WTC11 (cell line): ENCODE results near the gene COL4A2. TPM values are rescaled to one million over a fixed set of nuclear protein-coding genes. Genes with fewer than 3 reads are reported as not detected.

Experiments used
- ATAC-seq: fragments of 200-7000 bp; cut with Tn5 transposase; 2 replicates; pipeline ENCODE4 v1.10.0; 2021; ENCODE audit warnings: mild to moderate bottlenecking, moderate library complexity
- CTCF ChIA-PET: fragments of 300-600 bp; sonication (Branson Sonifier 250); formaldehyde crosslinking; loops from one replicate; lab custom pipeline; 2021; ENCODE audit warnings: antibody characterized with exemption; lab: Charles Lee
- POLR2A ChIA-PET: fragments of 350-600 bp; sonication (Branson Sonifier 250); formaldehyde crosslinking; loops from one replicate; lab custom pipeline; 2021; ENCODE audit warnings: antibody characterized with exemption; lab: Charles Lee
- DNase-seq: peaks from one replicate; pipeline ENCODE4 v3.0.0; 2021; ENCODE audit warnings: low spot score
- H3K27ac Mint-ChIP-seq: 2 replicates; pipeline ENCODE4 v1.8.0; 2021; ENCODE audit warnings: mixed read lengths
- H3K27me3 Mint-ChIP-seq: 2 replicates; pipeline ENCODE4 v1.8.0; 2021; ENCODE audit warnings: low read depth, mild to moderate bottlenecking, moderate library complexity, mixed read lengths
- H3K36me3 Mint-ChIP-seq: 2 replicates; pipeline ENCODE4 v1.8.0; 2021; ENCODE audit warnings: mixed read lengths
- H3K4me1 Mint-ChIP-seq: 2 replicates; pipeline ENCODE4 v1.8.0; 2022; ENCODE audit warnings: mixed read lengths
- H3K4me3 Mint-ChIP-seq: 2 replicates; pipeline ENCODE4 v1.8.0; 2021; ENCODE audit warnings: mild to moderate bottlenecking, moderate library complexity, mixed read lengths
- H3K9me3 Mint-ChIP-seq: 2 replicates; pipeline ENCODE4 v1.8.0; 2021; ENCODE audit warnings: mixed read lengths
- CBFB ChIP-seq: sonication (generic); formaldehyde crosslinking; IDR thresholded peaks from 2 replicates; pipeline ENCODE4 v1.8.1; 2022; ENCODE audit warnings: mild to moderate bottlenecking, low read depth, missing genetic modification reagents
- EMX1 ChIP-seq: fragments of 250-450 bp; sonication (Bioruptor Pico); IDR thresholded peaks from 2 replicates; pipeline ENCODE4 v1.8.0; 2021; ENCODE audit warnings: mild to moderate bottlenecking
- GTF2I ChIP-seq: fragments of 250-450 bp; sonication (Bioruptor Pico); conservative IDR thresholded peaks from 2 replicates; pipeline ENCODE4 v1.4.0; 2021; ENCODE audit warnings: mild to moderate bottlenecking
- HMGA2 ChIP-seq: fragments of 250-450 bp; sonication (Bioruptor Pico); IDR thresholded peaks from 2 replicates; pipeline ENCODE4 v1.4.0; 2021; ENCODE audit warnings: mild to moderate bottlenecking, moderate library complexity
- NR1H2 ChIP-seq: sonication (generic); formaldehyde crosslinking; IDR thresholded peaks from 2 replicates; pipeline ENCODE4 v1.9.0; 2021; ENCODE audit warnings: mild to moderate bottlenecking, moderate library complexity, missing genetic modification reagents
- PRRX2 ChIP-seq: fragments of 250-450 bp; sonication (Bioruptor Pico); IDR thresholded peaks from 2 replicates; pipeline ENCODE4 v1.8.0; 2021; ENCODE audit warnings: mild to moderate bottlenecking
- SMAD3 ChIP-seq: sonication (generic); formaldehyde crosslinking; IDR thresholded peaks from 2 replicates; pipeline ENCODE4 v1.8.0; 2022; ENCODE audit warnings: missing genetic modification reagents, mild to moderate bottlenecking, borderline replicate concordance
- TCF7 ChIP-seq: sonication (generic); formaldehyde crosslinking; IDR thresholded peaks from 2 replicates; pipeline ENCODE4 v1.8.0; 2022; ENCODE audit warnings: mild to moderate bottlenecking, low read depth, missing genetic modification reagents, moderate library complexity
- ZBTB21 ChIP-seq: sonication (generic); formaldehyde crosslinking; IDR thresholded peaks from 2 replicates; pipeline ENCODE4 v1.8.1; 2023; ENCODE audit warnings: mild to moderate bottlenecking, missing genetic modification reagents, borderline replicate concordance
- total RNA-seq: library from RNA; stranded (reverse); gene quantifications from 3 replicates; pipeline ENCODE4 v1.2.3, GENCODE V29; 2021
- TF ChIP-seq, protein P1 (sequence below): sonication (generic); formaldehyde crosslinking; IDR thresholded peaks from 2 replicates; pipeline ENCODE4 v1.8.1; 2023; ENCODE audit warnings: mild to moderate bottlenecking, missing genetic modification reagents
- TF ChIP-seq, protein P2 (sequence below): sonication (generic); formaldehyde crosslinking; IDR thresholded peaks from 2 replicates; pipeline ENCODE4 v1.8.0; 2022; ENCODE audit warnings: missing genetic modification reagents
- TF ChIP-seq, protein P3 (sequence below): sonication (generic); formaldehyde crosslinking; IDR thresholded peaks from 2 replicates; pipeline ENCODE4 v1.8.1; 2023; ENCODE audit warnings: mild to moderate bottlenecking, missing genetic modification reagents, borderline replicate concordance
- TF ChIP-seq, protein P4 (sequence below): sonication (generic); formaldehyde crosslinking; IDR thresholded peaks from 2 replicates; pipeline ENCODE4 v1.8.1; 2022; ENCODE audit warnings: low read depth, mild to moderate bottlenecking, moderate library complexity, missing genetic modification reagents, borderline replicate concordance

COL4A2 gene
- total RNA-seq, 1 experiment from 2014 or later, result 109 TPM

DNA sequence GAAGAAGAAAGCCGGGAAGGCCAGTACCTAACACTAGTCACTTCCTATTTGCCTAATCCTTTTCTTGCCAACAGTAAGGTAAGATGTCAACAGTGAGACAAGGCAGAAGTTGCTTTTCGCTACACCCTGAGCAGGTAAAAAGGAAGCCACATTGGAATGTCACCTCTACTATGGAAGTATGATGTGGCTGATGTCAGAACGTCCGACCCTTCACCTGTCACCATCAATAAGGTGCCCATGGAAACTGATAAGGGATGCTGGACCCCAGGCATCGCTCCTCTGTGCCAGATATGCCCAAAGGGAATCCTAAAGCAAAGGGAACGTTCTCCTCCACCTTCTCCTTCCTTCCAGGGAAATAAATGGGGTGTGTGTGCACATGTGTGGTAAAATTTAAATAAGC lies 34.4 kb upstream of the COL4A2 start:
- ATAC-seq (no peak), DNase-seq (no peak)
- Mint-ChIP-seq H3K27ac (no peak overlapping the region), H3K4me1 (peaks cover 16% of the 10 kb centered on the region), H3K36me3 (no peaks in the 10 kb centered on the region), H3K4me3 (no peak overlapping the region), H3K27me3 (no peaks in the 10 kb centered on the region), H3K9me3 (no peaks in the 10 kb centered on the region)
- ChIA-PET POLR2A (no interaction called here), CTCF (no interaction called here)
- TF ChIP-seq NR1H2 (CRISPR knock-in tag) (no peak), CBFB (CRISPR knock-in tag) (no peak), GTF2I (CRISPR knock-in tag) (no peak), SMAD3 (CRISPR knock-in tag) (no peak), TCF7 (CRISPR knock-in tag) (no peak), HMGA2 (CRISPR knock-in tag) (no peak), ZBTB21 (CRISPR knock-in tag) (no peak)
- TF ChIP-seq, protein P1, sequence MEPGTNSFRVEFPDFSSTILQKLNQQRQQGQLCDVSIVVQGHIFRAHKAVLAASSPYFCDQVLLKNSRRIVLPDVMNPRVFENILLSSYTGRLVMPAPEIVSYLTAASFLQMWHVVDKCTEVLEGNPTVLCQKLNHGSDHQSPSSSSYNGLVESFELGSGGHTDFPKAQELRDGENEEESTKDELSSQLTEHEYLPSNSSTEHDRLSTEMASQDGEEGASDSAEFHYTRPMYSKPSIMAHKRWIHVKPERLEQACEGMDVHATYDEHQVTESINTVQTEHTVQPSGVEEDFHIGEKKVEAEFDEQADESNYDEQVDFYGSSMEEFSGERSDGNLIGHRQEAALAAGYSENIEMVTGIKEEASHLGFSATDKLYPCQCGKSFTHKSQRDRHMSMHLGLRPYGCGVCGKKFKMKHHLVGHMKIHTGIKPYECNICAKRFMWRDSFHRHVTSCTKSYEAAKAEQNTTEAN (CRISPR knock-in tag), result no peak

DNA sequence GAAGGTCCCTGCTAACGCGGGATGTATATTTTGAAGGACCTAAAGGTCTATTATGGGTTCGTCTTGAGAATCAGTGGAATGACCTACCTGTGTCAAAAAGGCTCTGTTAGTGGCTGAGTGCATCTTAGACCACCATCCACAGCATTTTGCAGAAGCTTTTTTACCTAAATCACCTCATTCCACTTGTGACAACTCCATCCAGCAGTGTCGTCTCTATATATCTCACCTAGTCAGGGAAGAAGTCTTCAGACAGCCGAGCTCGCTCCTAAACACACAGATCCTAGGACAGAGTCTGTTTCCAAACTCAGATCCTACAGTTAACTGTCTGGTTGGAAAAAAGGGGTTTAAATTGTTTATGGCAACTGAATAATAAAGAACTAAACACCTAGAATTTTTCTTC lies 33.8 kb upstream of the COL4A2 start:
- H3K4me3 Mint-ChIP-seq, result no peak overlapping the region
- ChIA-PET CTCF (interaction anchor here (1.9 kb wide), 1 partner anchor 8 kb away, joined by 9 read pairs; no protein-coding TSS in a partner anchor), POLR2A (no interaction called here)
- H3K27ac Mint-ChIP-seq, result no peak overlapping the region
- no peak for ATAC-seq
- peaks cover 13% of the 10 kb centered on the region for H3K4me1 Mint-ChIP-seq
- no peaks in the 10 kb centered on the region for H3K36me3 Mint-ChIP-seq
- no peaks in the 10 kb centered on the region for H3K9me3 Mint-ChIP-seq
- TF ChIP-seq PRRX2 (CRISPR knock-in tag) (no peak), EMX1 (no peak)
- TF ChIP-seq, protein P2, sequence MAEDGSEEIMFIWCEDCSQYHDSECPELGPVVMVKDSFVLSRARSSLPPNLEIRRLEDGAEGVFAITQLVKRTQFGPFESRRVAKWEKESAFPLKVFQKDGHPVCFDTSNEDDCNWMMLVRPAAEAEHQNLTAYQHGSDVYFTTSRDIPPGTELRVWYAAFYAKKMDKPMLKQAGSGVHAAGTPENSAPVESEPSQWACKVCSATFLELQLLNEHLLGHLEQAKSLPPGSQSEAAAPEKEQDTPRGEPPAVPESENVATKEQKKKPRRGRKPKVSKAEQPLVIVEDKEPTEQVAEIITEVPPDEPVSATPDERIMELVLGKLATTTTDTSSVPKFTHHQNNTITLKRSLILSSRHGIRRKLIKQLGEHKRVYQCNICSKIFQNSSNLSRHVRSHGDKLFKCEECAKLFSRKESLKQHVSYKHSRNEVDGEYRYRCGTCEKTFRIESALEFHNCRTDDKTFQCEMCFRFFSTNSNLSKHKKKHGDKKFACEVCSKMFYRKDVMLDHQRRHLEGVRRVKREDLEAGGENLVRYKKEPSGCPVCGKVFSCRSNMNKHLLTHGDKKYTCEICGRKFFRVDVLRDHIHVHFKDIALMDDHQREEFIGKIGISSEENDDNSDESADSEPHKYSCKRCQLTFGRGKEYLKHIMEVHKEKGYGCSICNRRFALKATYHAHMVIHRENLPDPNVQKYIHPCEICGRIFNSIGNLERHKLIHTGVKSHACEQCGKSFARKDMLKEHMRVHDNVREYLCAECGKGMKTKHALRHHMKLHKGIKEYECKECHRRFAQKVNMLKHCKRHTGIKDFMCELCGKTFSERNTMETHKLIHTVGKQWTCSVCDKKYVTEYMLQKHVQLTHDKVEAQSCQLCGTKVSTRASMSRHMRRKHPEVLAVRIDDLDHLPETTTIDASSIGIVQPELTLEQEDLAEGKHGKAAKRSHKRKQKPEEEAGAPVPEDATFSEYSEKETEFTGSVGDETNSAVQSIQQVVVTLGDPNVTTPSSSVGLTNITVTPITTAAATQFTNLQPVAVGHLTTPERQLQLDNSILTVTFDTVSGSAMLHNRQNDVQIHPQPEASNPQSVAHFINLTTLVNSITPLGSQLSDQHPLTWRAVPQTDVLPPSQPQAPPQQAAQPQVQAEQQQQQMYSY (CRISPR knock-in tag), result no peak
- TF ChIP-seq, protein P3, sequence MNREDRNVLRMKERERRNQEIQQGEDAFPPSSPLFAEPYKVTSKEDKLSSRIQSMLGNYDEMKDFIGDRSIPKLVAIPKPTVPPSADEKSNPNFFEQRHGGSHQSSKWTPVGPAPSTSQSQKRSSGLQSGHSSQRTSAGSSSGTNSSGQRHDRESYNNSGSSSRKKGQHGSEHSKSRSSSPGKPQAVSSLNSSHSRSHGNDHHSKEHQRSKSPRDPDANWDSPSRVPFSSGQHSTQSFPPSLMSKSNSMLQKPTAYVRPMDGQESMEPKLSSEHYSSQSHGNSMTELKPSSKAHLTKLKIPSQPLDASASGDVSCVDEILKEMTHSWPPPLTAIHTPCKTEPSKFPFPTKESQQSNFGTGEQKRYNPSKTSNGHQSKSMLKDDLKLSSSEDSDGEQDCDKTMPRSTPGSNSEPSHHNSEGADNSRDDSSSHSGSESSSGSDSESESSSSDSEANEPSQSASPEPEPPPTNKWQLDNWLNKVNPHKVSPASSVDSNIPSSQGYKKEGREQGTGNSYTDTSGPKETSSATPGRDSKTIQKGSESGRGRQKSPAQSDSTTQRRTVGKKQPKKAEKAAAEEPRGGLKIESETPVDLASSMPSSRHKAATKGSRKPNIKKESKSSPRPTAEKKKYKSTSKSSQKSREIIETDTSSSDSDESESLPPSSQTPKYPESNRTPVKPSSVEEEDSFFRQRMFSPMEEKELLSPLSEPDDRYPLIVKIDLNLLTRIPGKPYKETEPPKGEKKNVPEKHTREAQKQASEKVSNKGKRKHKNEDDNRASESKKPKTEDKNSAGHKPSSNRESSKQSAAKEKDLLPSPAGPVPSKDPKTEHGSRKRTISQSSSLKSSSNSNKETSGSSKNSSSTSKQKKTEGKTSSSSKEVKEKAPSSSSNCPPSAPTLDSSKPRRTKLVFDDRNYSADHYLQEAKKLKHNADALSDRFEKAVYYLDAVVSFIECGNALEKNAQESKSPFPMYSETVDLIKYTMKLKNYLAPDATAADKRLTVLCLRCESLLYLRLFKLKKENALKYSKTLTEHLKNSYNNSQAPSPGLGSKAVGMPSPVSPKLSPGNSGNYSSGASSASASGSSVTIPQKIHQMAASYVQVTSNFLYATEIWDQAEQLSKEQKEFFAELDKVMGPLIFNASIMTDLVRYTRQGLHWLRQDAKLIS, result no peak
- TF ChIP-seq, protein P4, sequence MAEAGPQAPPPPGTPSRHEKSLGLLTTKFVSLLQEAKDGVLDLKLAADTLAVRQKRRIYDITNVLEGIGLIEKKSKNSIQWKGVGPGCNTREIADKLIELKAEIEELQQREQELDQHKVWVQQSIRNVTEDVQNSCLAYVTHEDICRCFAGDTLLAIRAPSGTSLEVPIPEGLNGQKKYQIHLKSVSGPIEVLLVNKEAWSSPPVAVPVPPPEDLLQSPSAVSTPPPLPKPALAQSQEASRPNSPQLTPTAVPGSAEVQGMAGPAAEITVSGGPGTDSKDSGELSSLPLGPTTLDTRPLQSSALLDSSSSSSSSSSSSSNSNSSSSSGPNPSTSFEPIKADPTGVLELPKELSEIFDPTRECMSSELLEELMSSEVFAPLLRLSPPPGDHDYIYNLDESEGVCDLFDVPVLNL (CRISPR knock-in tag), result no peak
- no peak for DNase-seq
- H3K27me3 Mint-ChIP-seq, result no peaks in the 10 kb centered on the region
